Endothelial cell of umbilical vein (primary cell): ENCODE results near the gene COL16A1. TPM values are rescaled to one million over a fixed set of nuclear protein-coding genes. Genes with fewer than 3 reads are reported as not detected.

Experiments used
- BruUV-seq: library from RNA; stranded (reverse); fragments of 400-500 nt; replicated peaks from 2 replicates; lab custom pipeline; 2021; lab: Mats Ljungman, UMichigan
- CTCF ChIA-PET: fragments of 300-600, 350-600 bp; sonication (Branson Sonifier 250); formaldehyde crosslinking; loops from one replicate; lab custom pipeline; 2021; ENCODE audit warnings: antibody characterized with exemption, inconsistent platforms; lab: Charles Lee
- POLR2A ChIA-PET: fragments of 300-600, 350-600 bp; sonication (Branson Sonifier 250); formaldehyde crosslinking; loops from one replicate; lab custom pipeline; 2021; ENCODE audit warnings: antibody characterized with exemption, inconsistent platforms; lab: Charles Lee
- DNase-seq: peaks from one replicate; pipeline ENCODE4 v3.0.0-alpha.2; 2011; ENCODE audit warnings: low read depth, low spot score
- FAIRE-seq: peaks from 2 replicates; lab custom pipeline; 2011; peaks lifted over from hg19 to GRCh38; lab: Jason Lieb, UNC
- H2AFZ ChIP-seq: 2 replicates; pipeline ENCODE4 v1.6.0; 2012; ENCODE audit warnings: low read depth, low read length, control low read depth, inconsistent platforms
- H3K27ac ChIP-seq: 2 replicates; pipeline ENCODE4 v1.5.1; 2011; ENCODE audit warnings: low read depth, mild to moderate bottlenecking, control low read depth, low read length, moderate library complexity; ENCODE audit not compliant: insufficient read depth
- H3K27me3 ChIP-seq, 2 experiments: 2 replicates each; pipeline versions ENCODE4 v1.6.0 to v1.6.1; 2011; ENCODE audit warnings: low read length in 2 of 2, mixed read lengths in 1 of 2; ENCODE audit not compliant: control insufficient read depth in 2 of 2, insufficient read depth in 2 of 2
- H3K36me3 ChIP-seq, 2 experiments: 2 replicates in 1 of 2; 3 replicates in 1 of 2; pipeline ENCODE4 v1.5.1; 2011; ENCODE audit warnings: low read length in 2 of 2, mild to moderate bottlenecking in 1 of 2, moderate library complexity in 1 of 2; ENCODE audit not compliant: control insufficient read depth in 2 of 2, insufficient read depth in 2 of 2; ENCODE audit errors: extremely low read depth in 1 of 2
- H3K4me1 ChIP-seq: 3 replicates; pipeline ENCODE4 v1.5.1; 2011; ENCODE audit warnings: mild to moderate bottlenecking, low read length; ENCODE audit not compliant: control insufficient read depth, insufficient read depth; ENCODE audit errors: extremely low read depth
- H3K4me2 ChIP-seq: 2 replicates; pipeline ENCODE4 v1.6.1; 2011; ENCODE audit warnings: low read length, control low read depth, mixed read lengths; ENCODE audit not compliant: insufficient read depth
- H3K4me3 ChIP-seq, 3 experiments: fragments of 200-600 bp in 1 of 3; sonication (generic), shearing (Covaris generic) in 1 of 3; replicated peaks in 1 of 3; 2 replicates each; pipeline ENCODE4 v1.5.1; 2011 to 2016; ENCODE audit warnings: control low read depth in 3 of 3, low read length in 3 of 3, mild to moderate bottlenecking in 2 of 3, inconsistent platforms in 1 of 3, low read depth in 1 of 3, moderate library complexity in 1 of 3; ENCODE audit not compliant: insufficient read depth in 1 of 3
- H3K79me2 ChIP-seq: 2 replicates; pipeline ENCODE4 v1.6.0; 2012; ENCODE audit warnings: low read length, inconsistent platforms; ENCODE audit not compliant: control insufficient read depth, insufficient read depth
- H3K9ac ChIP-seq: replicated peaks from 2 replicates; pipeline ENCODE3; 2011; ENCODE audit warnings: low read length, control low read depth; ENCODE audit not compliant: insufficient read depth; ENCODE audit errors: extremely low read depth
- H3K9me1 ChIP-seq: replicated peaks from 3 replicates; pipeline ENCODE4 v1.6.0; 2011; ENCODE audit warnings: mild to moderate bottlenecking, low read length; ENCODE audit not compliant: control insufficient read depth, insufficient read depth; ENCODE audit errors: extremely low read depth
- H3K9me3 ChIP-seq: replicated peaks from 2 replicates; pipeline ENCODE4 v1.5.1; 2012; ENCODE audit warnings: low read length, inconsistent platforms; ENCODE audit not compliant: control insufficient read depth, insufficient read depth
- H4K20me1 ChIP-seq: replicated peaks from 2 replicates; pipeline ENCODE3; 2011; ENCODE audit warnings: mild to moderate bottlenecking, low read length; ENCODE audit not compliant: control insufficient read depth, insufficient read depth; ENCODE audit errors: extremely low read depth
- EZH2 ChIP-seq: IDR thresholded peaks from 2 replicates; pipeline ENCODE4 v1.6.1; 2012; ENCODE audit warnings: borderline replicate concordance, low read depth, mild to moderate bottlenecking, moderate library complexity, low read length, inconsistent platforms; ENCODE audit not compliant: severe bottlenecking
- FOS ChIP-seq: IDR thresholded peaks from 2 replicates; pipeline ENCODE4 v1.6.1; 2011; ENCODE audit warnings: mild to moderate bottlenecking, low read length, moderate library complexity, borderline replicate concordance; ENCODE audit not compliant: insufficient read depth
- GATA2 ChIP-seq: IDR thresholded peaks from 2 replicates; pipeline ENCODE4 v1.7.0; 2011; ENCODE audit warnings: low read depth, mild to moderate bottlenecking, moderate library complexity, mixed read lengths, low read length; ENCODE audit not compliant: insufficient read length, insufficient read depth
- JUN ChIP-seq: IDR thresholded peaks from 2 replicates; pipeline ENCODE4 v1.6.1; 2011; ENCODE audit warnings: borderline replicate concordance, low read depth; ENCODE audit not compliant: insufficient read length, insufficient read depth
- MYC ChIP-seq: IDR thresholded peaks from one replicate; pipeline ENCODE4 v1.6.1; 2011; ENCODE audit warnings: mild to moderate bottlenecking, low read depth, low read length
- POLR2A ChIP-seq: IDR thresholded peaks from 2 replicates; pipeline ENCODE4 v1.6.1; 2012; ENCODE audit warnings: low read depth, mild to moderate bottlenecking, control low read depth, low read length
- POLR2AphosphoS5 ChIP-seq: IDR thresholded peaks from 2 replicates; pipeline ENCODE4 v1.6.1; 2012; ENCODE audit warnings: low read depth, mild to moderate bottlenecking, control low read depth, low read length, moderate library complexity; ENCODE audit not compliant: insufficient read depth
- dilution Hi-C: fragments of 300-500 bp; cut with MboI; formaldehyde crosslinking; loops from one replicate; pipeline ENCODE4 v1.15.0; 2019; ENCODE audit warnings: low sequenced_read_pairs; ENCODE audit not compliant: extremely low pct_ligation_motif_present
- intact Hi-C: fragments of 100-400 bp; cut with micrococcal nuclease; formaldehyde crosslinking; loops from one replicate; pipeline ENCODE4 v1.10.0; 2022
- polyA plus RNA-seq, 4 experiments: library from polyadenylated mRNA; depleted of rRNA in 3 of 4; stranded (reverse) in 3 of 4; unstranded in 1 of 4; fragments of >200 nt; gene quantifications; 2 replicates each; pipeline versions ENCODE4 v1.2.1 to v1.2.3, GENCODE V29; 2011 to 2012; ENCODE audit warnings: missing spikeins in 1 of 4
- total RNA-seq: library from RNA; stranded (reverse); gene quantifications from 2 replicates; pipeline ENCODE4 v1.2.3, GENCODE V29; 2021
- TF ChIP-seq, protein P1 (sequence below): IDR thresholded peaks from 2 replicates; pipeline ENCODE4 v1.6.1; 2011; ENCODE audit not compliant: insufficient read depth, insufficient read length
- TF ChIP-seq, protein P2 (sequence below), 2 donors: IDR thresholded peaks; 1 replicate in 1 of 2; 2 replicates in 1 of 2; pipeline ENCODE4 v1.5.1; 2011; ENCODE audit warnings: low read length in 2 of 2, mild to moderate bottlenecking in 2 of 2, moderate library complexity in 2 of 2, control low read depth in 1 of 2, inconsistent platforms in 1 of 2, low read depth in 1 of 2; ENCODE audit not compliant: insufficient read depth in 1 of 2; ENCODE audit errors: extremely low read depth in 1 of 2

Gene COL16A1
- total and polyA plus RNA-seq, 2 donors (not counting 3 experiments of a cell fraction or from before 2014, with no cell fraction given), result 0.68 to 1.2 TPM

DNA sequence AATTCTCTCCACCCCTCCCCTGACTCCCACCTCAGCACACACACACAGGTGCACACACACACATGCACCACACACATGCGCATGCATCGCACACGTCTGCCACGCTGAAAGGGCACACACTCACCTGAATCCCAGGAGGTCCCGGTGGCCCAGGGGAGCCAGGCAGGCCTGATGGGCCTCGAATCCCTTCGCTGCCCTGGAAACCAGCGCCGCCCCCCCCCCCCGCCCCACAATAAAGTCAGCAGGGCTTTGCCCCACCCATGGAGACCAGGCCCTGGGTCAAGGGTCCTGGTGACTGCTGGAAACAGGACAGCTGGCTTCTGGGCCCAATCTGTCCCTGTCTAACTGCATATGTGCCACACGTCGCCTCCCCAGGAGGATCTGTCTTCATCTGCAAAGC lies 41.4 kb downstream of the COL16A1 start:
- CTCF ChIA-PET, result interaction anchor here (0.7 to 11.5 kb wide), 11 partner anchors 12 to 401 kb away, joined by 3 to 180 read pairs (median 7); no protein-coding TSS in a partner anchor
- H2AFZ ChIP-seq, result no peak overlapping the region
- H3K27me3 ChIP-seq, result no peaks in the 10 kb centered on the region
- no peak overlapping the region for H3K4me3 ChIP-seq
- no peak for TF ChIP-seq EZH2
- no peak for TF ChIP-seq MYC
- TF ChIP-seq, protein P1, sequence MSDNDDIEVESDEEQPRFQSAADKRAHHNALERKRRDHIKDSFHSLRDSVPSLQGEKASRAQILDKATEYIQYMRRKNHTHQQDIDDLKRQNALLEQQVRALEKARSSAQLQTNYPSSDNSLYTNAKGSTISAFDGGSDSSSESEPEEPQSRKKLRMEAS, result no peak
- no peak for TF ChIP-seq JUN
- no peak for TF ChIP-seq GATA2
- TF ChIP-seq POLR2AphosphoS5, result no peak
- TF ChIP-seq, protein P2, sequence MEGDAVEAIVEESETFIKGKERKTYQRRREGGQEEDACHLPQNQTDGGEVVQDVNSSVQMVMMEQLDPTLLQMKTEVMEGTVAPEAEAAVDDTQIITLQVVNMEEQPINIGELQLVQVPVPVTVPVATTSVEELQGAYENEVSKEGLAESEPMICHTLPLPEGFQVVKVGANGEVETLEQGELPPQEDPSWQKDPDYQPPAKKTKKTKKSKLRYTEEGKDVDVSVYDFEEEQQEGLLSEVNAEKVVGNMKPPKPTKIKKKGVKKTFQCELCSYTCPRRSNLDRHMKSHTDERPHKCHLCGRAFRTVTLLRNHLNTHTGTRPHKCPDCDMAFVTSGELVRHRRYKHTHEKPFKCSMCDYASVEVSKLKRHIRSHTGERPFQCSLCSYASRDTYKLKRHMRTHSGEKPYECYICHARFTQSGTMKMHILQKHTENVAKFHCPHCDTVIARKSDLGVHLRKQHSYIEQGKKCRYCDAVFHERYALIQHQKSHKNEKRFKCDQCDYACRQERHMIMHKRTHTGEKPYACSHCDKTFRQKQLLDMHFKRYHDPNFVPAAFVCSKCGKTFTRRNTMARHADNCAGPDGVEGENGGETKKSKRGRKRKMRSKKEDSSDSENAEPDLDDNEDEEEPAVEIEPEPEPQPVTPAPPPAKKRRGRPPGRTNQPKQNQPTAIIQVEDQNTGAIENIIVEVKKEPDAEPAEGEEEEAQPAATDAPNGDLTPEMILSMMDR (IDR thresholded peaks at IDR 0.05; ENCODE audit: extremely low read depth in 1 of 2, insufficient read depth in 1 of 2, low read depth in 1 of 2, low read length in 2 of 2), result no peak
- no peak for TF ChIP-seq FOS
- no peak for TF ChIP-seq POLR2A
- H3K36me3 ChIP-seq, result no peaks in the 10 kb centered on the region
- H3K4me1 ChIP-seq, result no peaks in the 10 kb centered on the region
- no peak for DNase-seq
- no peak overlapping the region for H3K27ac ChIP-seq
- H3K79me2 ChIP-seq, result no peaks in the 10 kb centered on the region
- dilution Hi-C loops (no loop called here), intact Hi-C loops (loop anchor here (5.0 kb wide), 1 partner anchor 300 kb away; no protein-coding TSS in a partner anchor)
- no peak overlapping the region for H3K9ac ChIP-seq
- H3K4me2 ChIP-seq, result no peak overlapping the region
- no peaks in the 10 kb centered on the region for H3K9me1 ChIP-seq
- H4K20me1 ChIP-seq, result no peaks in the 10 kb centered on the region
- BruUV-seq, result no TSS peak
- no peak for FAIRE-seq
- POLR2A ChIA-PET, result no interaction called here
- no peaks in the 10 kb centered on the region for H3K9me3 ChIP-seq
